CD4-positive, alpha-beta T cell treated with Interleukin-17A for 1 hour (primary cell): Measurements from ENCODE around the gene GIGYF1.
"Not testable (repeated sequence)": the region's sequence is repeated elsewhere in the genome, so short reads cannot be mapped to it uniquely, and the experiment has no call there.

Experiments used
- DNase-seq: peaks from one replicate; pipeline ENCODE4 v3.0.0-alpha.2; 2020

GIGYF1 gene

DNA sequence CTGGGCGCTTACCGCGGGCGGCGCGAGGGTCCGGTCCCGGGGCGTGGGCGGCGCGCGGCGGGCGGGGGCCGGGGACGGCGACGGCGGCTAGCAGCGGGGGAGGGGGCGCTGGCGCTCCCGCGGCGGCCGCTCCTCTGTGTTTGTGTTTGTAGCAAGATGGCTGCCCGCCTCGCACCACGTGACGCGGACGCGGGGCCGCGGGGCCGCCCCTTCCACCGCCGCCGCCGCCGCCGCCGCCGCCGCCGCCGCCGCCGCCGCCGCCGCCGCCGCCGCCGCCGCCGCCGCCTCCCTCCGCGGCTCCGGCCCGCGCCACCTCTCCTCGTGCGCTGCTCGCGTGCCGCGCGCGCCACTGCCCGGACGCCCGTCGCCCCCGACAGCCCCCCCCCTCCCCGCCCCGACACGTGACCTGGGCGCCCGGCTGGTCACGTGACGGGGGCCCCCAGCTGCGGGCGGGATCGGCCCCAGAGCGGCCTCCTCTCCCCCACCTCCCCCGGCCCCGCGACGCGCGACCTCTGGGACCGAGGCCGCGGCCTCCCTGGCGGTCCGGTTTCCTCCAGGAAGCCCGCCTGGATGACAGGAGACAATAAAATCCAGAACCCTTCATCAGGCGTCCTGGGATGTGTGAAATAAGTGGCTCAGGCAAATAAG is at the start of gene GIGYF1:
TSS of gene GIGYF1 (minus strand) at position 153 of the 648 bp plus-strand sequence. CDS start 6,012 bp downstream, outside the sequence.
- peak; percentile 73 for DNase-seq

DNA sequence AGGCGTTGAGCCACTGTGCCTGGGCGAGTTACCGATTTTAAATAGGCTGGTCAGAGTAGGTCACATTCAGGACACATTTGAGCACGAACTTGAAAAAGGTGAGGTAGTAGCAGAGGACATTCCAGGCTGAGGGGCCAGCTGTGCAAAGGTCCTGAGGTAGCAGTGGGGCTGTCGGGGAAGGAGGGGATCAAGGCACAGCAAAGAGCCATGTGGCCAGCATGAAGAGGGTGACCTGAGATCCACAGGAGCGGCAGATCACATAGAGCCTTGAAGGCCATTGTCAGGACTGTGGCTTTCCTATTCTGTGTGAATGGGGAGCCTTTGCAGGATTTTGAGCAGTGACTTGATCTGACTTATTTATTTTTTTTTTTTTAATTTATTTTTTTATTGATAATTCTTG is 45.9 kb upstream of the GIGYF1 start:
- no peak for DNase-seq

DNA sequence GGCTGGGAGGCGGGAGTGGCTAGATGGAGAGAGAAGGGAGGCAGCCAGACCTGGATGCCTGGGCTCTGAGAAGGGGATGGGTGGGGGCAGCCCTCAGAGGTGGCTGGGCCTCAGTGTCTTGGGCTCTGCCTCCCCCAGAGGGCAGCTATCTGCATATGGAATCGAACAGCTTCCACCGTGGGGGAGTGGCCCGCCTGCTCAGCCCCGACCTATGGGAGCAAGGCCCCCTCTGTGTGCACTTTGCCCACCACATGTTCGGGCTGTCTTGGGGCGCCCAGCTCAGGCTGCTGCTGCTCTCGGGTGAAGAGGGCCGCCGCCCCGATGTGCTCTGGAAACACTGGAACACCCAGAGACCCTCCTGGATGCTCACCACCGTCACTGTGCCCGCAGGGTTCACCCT is 42.6 kb upstream of the GIGYF1 start:
- DNase-seq: no peak

DNA sequence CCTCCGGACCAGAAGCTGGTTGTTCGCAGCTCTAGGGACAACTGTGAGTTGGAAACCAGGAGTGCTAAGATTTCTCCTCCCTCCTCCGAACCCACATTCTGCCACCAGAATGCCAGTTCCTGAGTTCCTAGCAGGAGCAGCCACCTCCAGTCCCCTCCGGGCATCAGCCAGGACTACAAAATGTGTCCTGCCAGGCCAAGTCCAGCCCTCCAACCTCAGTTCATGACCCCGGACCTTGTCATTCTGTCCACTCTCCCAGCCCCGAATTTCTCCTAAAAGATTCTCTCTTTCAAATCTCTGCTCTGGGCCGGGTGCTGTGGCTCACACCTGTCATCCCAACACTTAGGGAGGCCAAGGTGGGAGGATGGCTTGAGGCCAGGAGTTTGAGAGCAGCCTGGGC is 41.7 kb upstream of the GIGYF1 start:
- DNase-seq: no peak

GRCh38 chr7:100731937-100732636 is 38.0 kb upstream of the GIGYF1 start:
- DNase-seq: no peak

DNA sequence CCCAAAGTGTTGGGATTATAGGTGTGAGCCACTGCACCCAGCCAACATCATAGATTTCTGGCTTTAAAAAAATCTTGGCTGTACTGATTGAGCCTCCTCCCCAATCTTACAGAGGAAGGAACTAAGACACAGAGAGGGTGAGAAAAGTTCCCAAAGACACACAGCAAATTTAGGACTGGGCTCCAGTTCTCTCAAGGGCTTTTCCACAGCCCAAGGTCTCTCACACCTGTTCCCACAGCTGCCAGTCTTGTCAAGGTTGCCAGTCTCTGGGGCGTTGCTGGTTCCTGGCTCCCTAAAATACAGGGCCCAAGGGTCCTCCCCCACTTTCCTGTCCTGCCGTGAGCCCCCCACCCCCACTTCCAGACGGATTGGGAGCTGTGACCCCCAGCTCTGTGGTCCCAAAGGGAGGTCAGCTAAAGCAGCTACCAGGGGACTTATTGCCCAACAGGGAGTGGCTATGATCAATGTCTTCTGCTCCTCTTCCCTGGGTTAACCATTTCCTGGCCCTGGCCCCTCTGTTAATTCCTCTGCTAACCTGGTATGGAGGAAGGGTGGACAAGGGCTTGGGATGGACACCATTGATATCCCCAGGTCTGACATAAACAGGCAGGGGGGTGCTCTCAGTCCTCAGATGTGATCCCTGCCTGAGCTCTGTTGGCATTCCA is 36.2 kb upstream of the GIGYF1 start:
- DNase-seq: no peak

DNA sequence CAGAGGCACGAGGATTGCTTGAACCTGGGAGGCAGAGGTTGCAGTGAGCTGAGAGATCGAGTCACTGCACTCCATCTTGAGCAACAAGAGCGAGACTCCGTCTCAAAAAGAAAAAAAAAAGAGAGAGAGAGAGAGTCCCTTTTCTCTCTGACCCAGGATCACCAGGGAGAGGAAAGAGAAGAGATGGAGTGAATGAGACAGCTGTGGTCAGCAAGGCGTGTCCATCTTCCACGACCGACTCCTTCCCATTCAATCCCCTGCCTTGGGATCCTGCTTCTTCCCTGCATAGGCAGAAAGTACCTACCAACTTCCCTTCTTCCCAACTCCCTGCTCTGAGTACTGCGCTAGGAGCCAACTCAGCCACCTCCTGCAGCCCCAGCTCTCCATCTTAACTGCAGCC is 34.1 kb upstream of the GIGYF1 start:
- DNase-seq: no peak

DNA sequence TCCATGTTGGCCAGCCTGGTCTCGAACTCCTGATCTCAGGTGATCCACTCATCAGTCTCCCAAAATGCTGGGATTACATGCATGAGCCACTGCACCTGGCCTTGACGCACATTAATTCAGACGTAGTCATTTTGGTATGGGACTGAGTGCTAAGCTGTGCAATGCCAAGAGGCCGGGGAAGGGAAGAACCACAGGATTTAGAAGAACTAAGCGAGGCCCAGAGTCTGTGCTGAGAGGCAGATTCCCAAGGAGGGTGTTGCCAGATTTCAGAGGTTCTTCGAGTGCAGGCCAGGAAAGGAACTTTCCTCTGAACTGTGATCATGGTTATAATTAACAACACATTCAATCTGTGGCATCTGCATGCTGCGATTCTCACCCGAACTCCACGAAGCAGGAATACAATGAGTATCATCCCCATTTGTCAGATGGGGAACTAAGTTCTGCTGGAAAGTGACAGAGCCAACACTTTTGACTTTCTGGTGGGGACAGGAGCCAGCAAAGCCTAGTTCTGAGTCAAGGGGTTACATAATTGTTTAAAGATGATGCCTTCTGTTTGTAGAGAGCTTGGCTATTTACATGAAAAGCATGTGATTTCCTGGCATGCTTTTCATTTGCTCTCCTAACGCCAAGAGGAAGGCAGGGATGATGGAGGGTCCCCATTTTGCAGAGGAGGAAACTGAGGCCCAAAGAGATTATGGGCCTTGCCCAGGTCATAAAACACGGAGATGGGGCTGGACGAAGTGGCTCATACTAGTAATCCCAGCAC is 33.1 kb upstream of the GIGYF1 start:
- DNase-seq: no peak

- DNase-seq: not testable (repeated sequence)
Measured at GRCh38 chr7:100724364-100724763, 30.3 kb upstream of the GIGYF1 start.

- no peak for DNase-seq
Measured at GRCh38 chr7:100723732-100724275, 29.8 kb upstream of the GIGYF1 start.

DNA sequence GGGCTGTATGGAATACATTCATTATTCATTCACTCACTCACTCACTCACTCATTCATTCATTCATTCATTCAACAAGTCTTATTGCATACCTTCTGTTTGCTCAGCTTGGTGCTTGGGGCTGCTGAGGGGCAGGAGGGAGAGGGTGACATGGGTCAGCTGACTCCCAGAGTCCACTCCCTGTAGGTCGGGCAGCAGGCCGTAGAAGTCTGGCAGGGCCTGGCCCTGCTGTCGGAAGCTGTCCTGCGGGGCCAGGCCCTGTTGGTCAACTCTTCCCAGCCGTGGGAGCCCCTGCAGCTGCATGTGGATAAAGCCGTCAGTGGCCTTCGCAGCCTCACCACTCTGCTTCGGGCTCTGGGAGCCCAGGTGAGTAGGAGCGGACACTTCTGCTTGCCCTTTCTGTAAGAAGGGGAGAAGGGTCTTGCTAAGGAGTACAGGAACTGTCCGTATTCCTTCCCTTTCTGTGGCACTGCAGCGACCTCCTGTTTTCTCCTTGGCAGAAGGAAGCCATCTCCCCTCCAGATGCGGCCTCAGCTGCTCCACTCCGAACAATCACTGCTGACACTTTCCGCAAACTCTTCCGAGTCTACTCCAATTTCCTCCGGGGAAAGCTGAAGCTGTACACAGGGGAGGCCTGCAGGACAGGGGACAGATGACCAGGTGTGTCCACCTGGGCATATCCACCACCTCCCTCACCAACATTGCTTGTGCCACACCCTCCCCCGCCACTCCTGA is 28.6 kb upstream of the GIGYF1 start:
- no peak for DNase-seq

DNA sequence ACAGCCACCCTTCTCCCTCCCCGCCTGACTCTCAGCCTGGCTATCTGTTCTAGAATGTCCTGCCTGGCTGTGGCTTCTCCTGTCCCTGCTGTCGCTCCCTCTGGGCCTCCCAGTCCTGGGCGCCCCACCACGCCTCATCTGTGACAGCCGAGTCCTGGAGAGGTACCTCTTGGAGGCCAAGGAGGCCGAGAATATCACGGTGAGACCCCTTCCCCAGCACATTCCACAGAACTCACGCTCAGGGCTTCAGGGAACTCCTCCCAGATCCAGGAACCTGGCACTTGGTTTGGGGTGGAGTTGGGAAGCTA is 27.4 kb upstream of the GIGYF1 start:
- no peak for DNase-seq

DNA sequence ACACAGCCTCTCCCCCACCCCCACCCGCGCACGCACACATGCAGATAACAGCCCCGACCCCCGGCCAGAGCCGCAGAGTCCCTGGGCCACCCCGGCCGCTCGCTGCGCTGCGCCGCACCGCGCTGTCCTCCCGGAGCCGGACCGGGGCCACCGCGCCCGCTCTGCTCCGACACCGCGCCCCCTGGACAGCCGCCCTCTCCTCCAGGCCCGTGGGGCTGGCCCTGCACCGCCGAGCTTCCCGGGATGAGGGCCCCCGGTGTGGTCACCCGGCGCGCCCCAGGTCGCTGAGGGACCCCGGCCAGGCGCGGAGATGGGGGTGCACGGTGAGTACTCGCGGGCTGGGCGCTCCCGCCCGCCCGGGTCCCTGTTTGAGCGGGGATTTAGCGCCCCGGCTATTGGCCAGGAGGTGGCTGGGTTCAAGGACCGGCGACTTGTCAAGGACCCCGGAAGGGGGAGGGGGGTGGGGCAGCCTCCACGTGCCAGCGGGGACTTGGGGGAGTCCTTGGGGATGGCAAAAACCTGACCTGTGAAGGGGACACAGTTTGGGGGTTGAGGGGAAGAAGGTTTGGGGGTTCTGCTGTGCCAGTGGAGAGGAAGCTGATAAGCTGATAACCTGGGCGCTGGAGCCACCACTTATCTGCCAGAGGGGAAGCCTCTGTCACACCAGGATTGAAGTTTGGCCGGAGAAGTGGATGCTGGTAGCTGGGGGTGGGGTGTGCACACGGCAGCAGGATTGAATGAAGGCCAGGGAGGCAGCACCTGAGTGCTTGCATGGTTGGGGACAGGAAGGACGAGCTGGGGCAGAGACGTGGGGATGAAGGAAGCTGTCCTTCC is 26.8 kb upstream of the GIGYF1 start:
- no peak for DNase-seq

GRCh38 chr7:100720279-100720670 is 26.2 kb upstream of the GIGYF1 start, which contains the start of gene EPO:
Gene EPO, plus strand, starts transcription at chr7:100720468. Its CDS starts 513 bp downstream, at chr7:100720981.
- no peak for DNase-seq

DNA sequence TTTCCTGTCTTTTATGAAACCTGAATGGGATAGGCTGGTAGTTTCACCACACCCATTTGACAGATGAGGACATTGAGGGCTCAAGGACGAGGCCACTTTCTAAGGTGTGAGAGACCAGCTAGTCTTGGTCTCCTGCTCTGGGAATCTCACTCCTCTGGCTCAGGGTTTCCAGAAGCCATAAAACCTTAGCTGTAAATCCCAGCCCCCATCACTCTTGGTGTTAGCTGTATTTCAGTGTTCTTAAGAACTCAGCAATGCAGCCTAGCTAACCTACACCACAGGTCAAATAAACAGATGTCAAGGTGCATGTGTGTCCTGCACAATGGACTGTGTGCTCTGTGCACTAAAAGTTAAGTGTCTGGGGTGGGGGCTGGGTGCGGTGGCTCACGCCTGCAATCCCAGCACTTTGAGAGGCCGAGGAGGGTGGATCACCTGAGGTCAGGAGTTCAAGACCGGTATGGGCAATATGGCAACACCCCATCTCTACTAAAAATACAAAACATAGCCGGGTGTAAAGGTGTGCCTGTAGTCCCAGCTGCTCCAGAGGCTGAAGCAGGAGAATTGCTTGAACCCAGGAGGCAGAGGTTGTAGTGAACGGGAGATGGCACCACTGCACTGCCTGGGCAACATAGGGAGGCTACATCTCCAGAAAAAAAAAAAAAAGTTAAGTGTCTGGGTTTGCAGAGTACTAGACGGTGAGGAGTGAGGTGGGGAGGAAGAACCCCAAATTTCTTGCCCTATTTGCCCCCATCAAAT is 25.7 kb upstream of the GIGYF1 start:
- DNase-seq: no peak

DNA sequence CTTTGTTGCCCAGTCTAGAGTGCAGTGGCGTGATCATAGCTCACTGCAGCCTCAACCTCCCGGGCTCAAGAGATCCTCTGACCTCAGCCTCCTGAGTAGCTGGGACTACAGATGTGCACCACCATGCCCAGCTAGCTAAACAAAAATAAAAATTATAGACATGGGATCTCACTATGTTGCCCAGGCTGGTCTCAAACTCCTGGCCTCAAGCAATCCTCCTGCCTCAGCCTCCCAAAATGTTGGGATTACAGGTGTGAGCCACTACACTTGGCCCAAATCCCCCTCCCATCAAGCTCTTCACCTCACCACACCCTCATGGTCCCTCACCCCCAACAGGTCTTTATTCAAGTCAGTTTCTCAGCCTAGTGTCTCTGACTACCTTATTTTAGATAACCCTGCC is 23.0 kb upstream of the GIGYF1 start:
- DNase-seq: not testable (repeated sequence)

- DNase-seq: no peak
Measured at GRCh38 chr7:100714725-100715124, 20.7 kb upstream of the GIGYF1 start.

- DNase-seq: no peak
Measured at GRCh38 chr7:100711369-100711768, 17.3 kb upstream of the GIGYF1 start.

DNA sequence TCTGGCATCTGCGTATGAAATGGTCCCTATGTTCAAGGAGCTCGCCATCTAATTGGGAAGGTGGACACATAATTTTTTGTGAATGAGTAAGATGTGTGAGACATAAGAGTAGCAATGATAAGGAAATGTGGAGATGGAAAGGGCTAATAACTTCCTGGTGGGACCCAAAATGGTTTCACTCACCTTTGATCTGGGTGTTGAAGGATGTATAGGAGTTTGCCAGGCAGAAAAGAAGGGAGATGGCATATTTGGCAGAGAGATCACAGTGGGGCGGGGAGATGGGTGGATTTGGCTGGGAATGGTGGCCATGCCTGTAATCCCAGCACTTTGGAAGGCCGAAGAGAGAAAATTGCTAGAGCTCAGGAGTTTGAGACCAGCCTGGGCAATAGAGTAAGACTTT is 16.4 kb upstream of the GIGYF1 start:
- DNase-seq: no peak

GRCh38 chr7:100708395-100708794 is 14.3 kb upstream of the GIGYF1 start:
- DNase-seq: no peak
